ENCODE results near the gene CTDSPL. TPM values are rescaled to one million over a fixed set of nuclear protein-coding genes. Genes with fewer than 3 reads are reported as not detected.
A peak's percentile ranks its signal among the peaks of the same experiment; 100 is the strongest.

The CTDSPL gene
- total RNA-seq, 2 donors from 2014 or later = 75.0 to 76.7 TPM

DNA sequence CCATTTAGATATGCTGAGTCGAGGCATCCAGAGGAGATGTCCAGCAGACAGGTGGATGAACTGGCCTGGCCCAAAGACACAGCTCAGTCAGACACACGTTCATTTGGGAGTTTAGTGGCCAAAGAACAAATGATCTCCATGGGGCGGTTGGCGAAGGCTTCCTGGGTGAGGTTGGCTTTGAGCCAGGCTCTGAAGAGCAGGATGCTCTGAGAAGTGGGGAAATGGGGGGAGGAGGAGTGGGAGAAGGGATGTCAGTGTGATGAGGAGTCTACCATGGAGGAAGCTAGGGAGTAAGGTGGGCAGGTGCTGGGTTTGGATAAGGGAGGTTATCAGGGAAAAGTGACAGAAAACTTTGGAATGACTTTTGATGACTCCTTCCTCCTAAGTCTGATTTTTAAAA, 81.4 kb downstream of the CTDSPL start:
- Histone ChIP-seq H3K9ac (ENCODE audit: low read depth in 2 of 2, low read length in 2 of 2) (peak overlapping the region in 1 of 2 donors; percentile 16), H3K9me3 (no peaks in the 10 kb centered on the region), H3K4me3 (no peak overlapping the region), H3K36me3 (no peaks in the 10 kb centered on the region), H3K27ac (peak overlapping the region; percentile 16), H3K27me3 (no peaks in the 10 kb centered on the region), H3K4me1 (peaks cover 25% of the 10 kb centered on the region)
- intact Hi-C loops (cut with DNase I) = no loop called here
- TF ChIP-seq, protein P1, sequence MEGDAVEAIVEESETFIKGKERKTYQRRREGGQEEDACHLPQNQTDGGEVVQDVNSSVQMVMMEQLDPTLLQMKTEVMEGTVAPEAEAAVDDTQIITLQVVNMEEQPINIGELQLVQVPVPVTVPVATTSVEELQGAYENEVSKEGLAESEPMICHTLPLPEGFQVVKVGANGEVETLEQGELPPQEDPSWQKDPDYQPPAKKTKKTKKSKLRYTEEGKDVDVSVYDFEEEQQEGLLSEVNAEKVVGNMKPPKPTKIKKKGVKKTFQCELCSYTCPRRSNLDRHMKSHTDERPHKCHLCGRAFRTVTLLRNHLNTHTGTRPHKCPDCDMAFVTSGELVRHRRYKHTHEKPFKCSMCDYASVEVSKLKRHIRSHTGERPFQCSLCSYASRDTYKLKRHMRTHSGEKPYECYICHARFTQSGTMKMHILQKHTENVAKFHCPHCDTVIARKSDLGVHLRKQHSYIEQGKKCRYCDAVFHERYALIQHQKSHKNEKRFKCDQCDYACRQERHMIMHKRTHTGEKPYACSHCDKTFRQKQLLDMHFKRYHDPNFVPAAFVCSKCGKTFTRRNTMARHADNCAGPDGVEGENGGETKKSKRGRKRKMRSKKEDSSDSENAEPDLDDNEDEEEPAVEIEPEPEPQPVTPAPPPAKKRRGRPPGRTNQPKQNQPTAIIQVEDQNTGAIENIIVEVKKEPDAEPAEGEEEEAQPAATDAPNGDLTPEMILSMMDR (IDR thresholded peaks at IDR 0.05) = no peak
- DNase-seq = no peak

DNA sequence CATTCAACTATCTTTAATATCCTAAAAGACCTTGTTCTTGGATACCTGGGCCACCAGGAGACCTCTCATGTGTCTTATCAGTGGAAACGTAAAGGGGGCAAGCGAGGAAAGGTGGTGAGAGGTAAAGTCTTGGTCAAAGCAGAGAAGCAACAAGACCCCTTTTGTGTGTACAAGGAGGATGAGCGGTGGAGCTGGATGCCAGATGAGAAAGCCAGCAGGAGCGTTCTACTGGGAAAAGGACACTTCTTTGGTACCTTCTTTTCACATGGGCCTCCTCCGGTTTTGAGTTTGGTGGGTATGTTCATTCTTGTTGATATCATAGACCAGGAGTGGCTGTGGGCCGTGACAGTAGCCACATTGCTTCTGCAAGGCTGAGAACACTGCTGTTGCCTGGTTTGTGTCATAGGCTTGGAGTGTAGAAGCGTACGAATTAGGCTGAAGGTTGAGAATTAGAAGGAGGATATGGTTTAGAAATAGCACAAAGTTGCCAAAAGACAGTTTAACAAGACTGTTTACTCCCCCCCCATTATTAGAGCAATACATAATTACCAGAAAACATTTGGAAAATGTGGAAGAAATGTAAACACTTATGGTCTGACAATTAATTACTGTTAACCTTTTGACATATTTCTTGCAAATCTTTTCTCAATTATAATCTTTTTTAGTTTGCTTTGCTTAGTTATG, 82.1 kb downstream of the CTDSPL start:
- TF ChIP-seq, protein P1 (IDR thresholded peaks at IDR 0.05) = no peak
- Histone ChIP-seq H3K27me3 (no peaks in the 10 kb centered on the region), H3K9ac (ENCODE audit: low read depth in 2 of 2, low read length in 2 of 2) (no peak overlapping the region), H3K36me3 (no peaks in the 10 kb centered on the region), H3K27ac (peak overlapping the region; percentile 62), H3K9me3 (no peaks in the 10 kb centered on the region), H3K4me3 (no peak overlapping the region), H3K4me1 (peaks cover 25% of the 10 kb centered on the region)
- DNase-seq = no peak
- intact Hi-C loops (cut with DNase I) = no loop called here

DNA sequence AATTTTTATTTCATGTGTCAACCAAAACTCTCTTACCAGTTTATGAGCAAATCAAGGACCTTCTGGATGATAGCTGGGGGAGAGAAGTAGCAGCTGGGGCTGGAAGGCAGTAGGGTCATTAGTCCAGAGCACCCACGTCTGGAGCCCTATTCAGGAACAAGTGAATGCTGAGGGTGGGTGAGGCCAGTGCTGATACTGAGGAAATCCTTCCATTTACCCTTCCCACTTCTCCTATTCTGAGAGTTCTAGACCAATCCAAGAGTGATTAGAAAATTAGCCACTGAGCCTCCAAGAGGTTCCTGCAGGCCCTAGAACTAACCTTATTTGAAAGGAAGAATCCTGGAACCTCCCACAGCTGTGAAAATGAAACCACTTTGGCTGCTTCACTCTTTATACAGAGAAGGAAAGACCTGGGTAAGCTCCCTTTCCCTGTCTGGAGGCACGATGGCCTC, 82.7 kb downstream of the CTDSPL start:
- intact Hi-C loops (cut with DNase I) = no loop called here
- TF ChIP-seq, protein P1 (IDR thresholded peaks at IDR 0.05) = no peak
- Histone ChIP-seq H3K27me3 (no peaks in the 10 kb centered on the region), H3K36me3 (no peaks in the 10 kb centered on the region), H3K4me3 (no peak overlapping the region), H3K4me1 (peaks cover 25% of the 10 kb centered on the region), H3K9me3 (no peaks in the 10 kb centered on the region), H3K9ac (ENCODE audit: low read depth in 2 of 2, low read length in 2 of 2) (peak overlapping the region in 1 of 2 donors; percentile 52), H3K27ac (peak overlapping the region; percentile 62)
- no peak for DNase-seq

DNA sequence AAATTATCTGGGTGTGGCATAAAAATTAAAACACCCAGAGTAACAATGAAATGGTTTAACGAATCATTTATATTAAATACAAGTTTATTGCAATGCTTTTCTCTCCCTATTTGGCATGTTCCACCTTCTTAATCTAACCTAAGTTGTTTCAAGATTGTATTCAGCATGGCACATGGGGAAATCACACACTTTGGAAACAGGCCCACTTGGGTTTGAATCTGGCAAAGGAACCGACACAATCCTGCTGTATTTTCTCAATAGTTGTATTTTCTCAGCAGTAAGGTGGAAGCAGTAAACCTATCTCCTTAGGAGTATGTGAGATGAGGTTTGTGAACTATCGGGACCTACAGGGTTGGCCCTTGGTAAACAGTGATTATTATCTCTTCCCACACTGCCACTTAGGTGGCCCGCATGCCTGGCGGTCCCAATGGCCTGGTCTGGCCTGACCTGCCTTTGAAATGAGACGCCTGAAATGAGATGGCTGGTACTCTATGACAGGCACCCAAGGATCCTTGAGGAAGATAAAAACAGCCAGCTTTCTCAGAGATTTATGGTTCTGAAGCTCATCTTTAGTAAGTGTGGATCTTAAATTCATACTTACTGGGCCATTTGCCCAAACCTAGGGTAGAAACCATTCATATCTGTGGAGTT, 83.6 kb downstream of the CTDSPL start:
- H3K9me3 ChIP-seq = no peaks in the 10 kb centered on the region
- TF ChIP-seq, protein P1 (IDR thresholded peaks at IDR 0.05) = no peak
- DNase-seq = no peak
- peaks cover 25% of the 10 kb centered on the region for H3K4me1 ChIP-seq
- H3K27me3 ChIP-seq = no peaks in the 10 kb centered on the region
- intact Hi-C loops (cut with DNase I) = no loop called here
- no peak overlapping the region for H3K4me3 ChIP-seq
- H3K9ac ChIP-seq (ENCODE audit: low read depth in 2 of 2, low read length in 2 of 2) = peak overlapping the region in 1 of 2 donors; percentile 52
- H3K36me3 ChIP-seq = no peaks in the 10 kb centered on the region
- H3K27ac ChIP-seq = peak overlapping the region; percentile 62

DNA sequence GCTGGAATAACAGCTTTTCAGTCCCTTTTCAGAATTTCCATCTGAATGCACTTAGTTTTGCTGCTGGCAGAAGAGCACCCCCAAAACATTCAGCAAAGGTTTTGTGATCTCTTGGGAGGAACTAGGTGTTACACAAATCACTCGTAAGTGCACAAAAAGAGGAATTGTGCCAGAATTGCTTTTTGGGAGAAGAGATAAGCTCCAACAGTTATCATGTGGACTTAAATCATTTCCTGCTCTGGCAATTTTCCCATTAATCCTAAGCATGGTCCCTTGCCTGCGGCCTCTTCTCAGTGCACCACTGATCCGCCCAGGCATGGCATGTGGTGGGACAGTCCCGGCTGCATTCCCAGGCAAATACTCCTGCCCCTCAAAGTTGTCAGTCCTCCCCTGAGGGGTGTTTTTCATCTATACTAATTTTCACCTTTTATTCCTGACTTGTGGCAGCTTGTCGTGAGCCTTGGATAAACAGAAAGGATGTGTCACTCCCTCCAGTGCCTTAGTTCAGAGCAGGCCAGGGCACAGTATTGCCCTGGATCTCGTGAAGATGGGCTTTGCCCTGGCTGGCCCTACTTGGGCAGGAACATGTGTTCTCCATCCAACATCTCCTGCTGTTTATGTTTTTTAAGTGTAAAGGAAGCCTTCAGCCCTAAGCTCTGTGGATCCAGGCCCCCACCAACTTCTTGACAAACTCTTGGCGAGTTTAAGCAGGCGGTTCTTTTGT, 84.3 kb downstream of the CTDSPL start:
- Histone ChIP-seq H3K27ac (peak overlapping the region; percentile 62), H3K9me3 (no peaks in the 10 kb centered on the region), H3K27me3 (no peaks in the 10 kb centered on the region), H3K9ac (ENCODE audit: low read depth in 2 of 2, low read length in 2 of 2) (no peak overlapping the region), H3K4me3 (no peak overlapping the region), H3K4me1 (peaks cover 25% of the 10 kb centered on the region), H3K36me3 (no peaks in the 10 kb centered on the region)
- TF ChIP-seq, protein P1 (IDR thresholded peaks at IDR 0.05) = no peak
- intact Hi-C loops (cut with DNase I) = no loop called here
- no peak for DNase-seq
